ENCODE measurements around the gene ZNF860. TPM values are rescaled to one million over a fixed set of nuclear protein-coding genes. Genes with fewer than 3 reads are reported as not detected.

The ZNF860 gene
- 1 to 10 TPM in 1 of 4 donors, under 1 TPM in 3; under 0.01 to 1.3 (median 0.55) TPM for total RNA-seq
- 1 to 10 TPM in 1 of 3 donors, under 1 TPM in 1, not detected in 1; 0.23 to 1.3 TPM for polyA plus RNA-seq

DNA sequence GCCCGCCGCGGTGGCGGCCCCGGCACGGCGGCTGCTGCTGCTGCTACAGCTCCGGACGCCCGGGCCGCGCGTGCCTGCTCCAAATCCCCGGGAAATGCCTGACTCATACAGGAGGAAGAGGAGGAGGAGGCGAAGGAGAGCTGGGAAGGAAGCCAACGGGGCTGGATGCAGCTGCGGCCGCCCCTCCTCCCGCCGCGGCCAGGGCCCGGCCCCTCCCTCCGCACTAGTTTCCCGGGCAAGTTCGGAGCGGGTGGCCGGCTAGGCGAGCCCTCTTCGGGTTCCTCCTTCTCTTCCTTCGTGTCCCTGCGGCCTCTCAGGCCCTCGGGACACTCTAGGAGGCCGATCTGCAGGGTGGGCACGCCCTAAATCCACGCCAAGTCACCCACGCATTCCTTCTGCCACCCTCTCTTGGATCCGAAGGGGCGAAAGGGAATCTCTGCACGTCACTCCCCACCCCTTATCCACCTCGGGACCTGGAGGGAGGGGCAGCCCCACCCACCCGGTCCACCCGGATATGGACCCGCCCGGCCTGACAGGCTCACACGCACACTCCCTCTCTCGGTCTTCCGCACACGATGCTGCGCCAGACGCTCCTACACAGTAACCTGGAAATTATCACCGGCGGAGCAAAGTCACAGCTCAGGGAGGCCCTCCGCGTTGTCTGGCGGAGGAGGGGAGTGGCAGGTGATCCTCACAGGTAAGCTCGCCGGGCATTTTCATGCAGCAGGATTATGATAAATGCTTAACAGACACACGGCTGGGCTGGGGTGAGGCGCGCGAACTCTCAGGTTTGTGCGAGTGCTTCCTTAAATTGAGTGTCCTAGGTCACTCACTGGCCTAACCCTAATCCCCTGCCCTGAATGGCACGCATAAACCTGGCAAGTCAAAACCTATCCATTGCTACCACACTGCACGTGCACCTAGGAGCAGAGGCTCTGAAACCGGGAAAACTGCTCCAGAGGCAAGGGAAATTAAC is at the start of gene ZNF860, which contains the start of gene OSBPL10:
Gene ZNF860, plus strand, starts transcription at position 545 of the 976 bp plus-strand sequence. CDS start 7,330 bp downstream, outside the sequence.
Gene OSBPL10, minus strand, starts transcription at position 57 of the 976 bp plus-strand sequence. CDS start 83 bp downstream, outside the sequence.
- TF ChIP-seq EP300 (IDR thresholded peaks at IDR 0.05) (peak in 1 of 4 donors; percentile 9), CTCF (IDR thresholded peaks at IDR 0.05) (no peak), POLR2A (IDR thresholded peaks at IDR 0.05) (peak in 1 of 2 donors; percentile 10), POLR2AphosphoS5 (IDR thresholded peaks at IDR 0.05) (peak; percentile 59 to 86 (median 62))
- Histone ChIP-seq H3K27me3 (no peaks in the 10 kb centered on the region), H3K27ac (peak within 1 kb of the TSS; percentile 83 to 89 (median 87)), H3K4me3 (peak within 1 kb of the TSS; percentile 50 to 89 (median 75)), H3K4me1 (peaks cover 0 to 27% (median 13%) of the 10 kb centered on the region in 4 donors), H3K36me3 (no peaks in the 10 kb centered on the region), H3K9me3 (no peaks in the 10 kb centered on the region)
- 1 to 6% methylated on average over 65 of the region's 65 CpGs for WGBS, 2 donors
- DNase-seq = peak; percentile 96
- intact Hi-C loops (cut with DNase I) = loop anchor here (5.0 kb wide), 2 partner anchors 126 to 449 kb away; partner anchors contain the start of genes GPD1L and STT3B

DNA sequence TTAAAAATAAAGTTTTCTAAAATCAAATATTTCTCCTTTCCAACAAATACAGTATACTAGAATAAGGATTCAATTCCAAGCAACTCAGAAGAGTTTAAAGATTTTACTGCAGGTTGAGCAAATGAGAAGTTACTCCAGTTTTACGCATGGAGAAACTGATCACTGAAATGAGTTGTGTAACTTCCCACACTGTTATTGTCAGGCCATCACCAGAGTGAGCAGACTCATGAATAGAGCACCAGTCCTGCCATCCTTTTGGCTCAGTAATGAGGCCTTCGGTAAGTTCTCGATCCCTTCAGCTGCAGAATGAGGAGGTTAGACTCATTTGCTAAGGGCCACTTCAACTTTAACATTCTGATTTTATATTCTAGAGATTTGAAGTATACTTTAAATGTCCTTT is 48.6 kb upstream of the ZNF860 start:
- DNase-seq = no peak
- H3K36me3 ChIP-seq = no peaks in the 10 kb centered on the region
- no peak overlapping the region for H3K4me3 ChIP-seq
- no peak for TF ChIP-seq EP300 (IDR thresholded peaks at IDR 0.05)
- peaks cover 0 to 12% (median 5%) of the 10 kb centered on the region in 4 donors for H3K4me1 ChIP-seq
- H3K27ac ChIP-seq = no peak overlapping the region
- no peaks in the 10 kb centered on the region for H3K9me3 ChIP-seq
- intact Hi-C loops (cut with DNase I) = no loop called here
- H3K27me3 ChIP-seq = no peaks in the 10 kb centered on the region
- 93 to 96% methylated on average over 3 of the region's 3 CpGs for WGBS, 2 donors

DNA sequence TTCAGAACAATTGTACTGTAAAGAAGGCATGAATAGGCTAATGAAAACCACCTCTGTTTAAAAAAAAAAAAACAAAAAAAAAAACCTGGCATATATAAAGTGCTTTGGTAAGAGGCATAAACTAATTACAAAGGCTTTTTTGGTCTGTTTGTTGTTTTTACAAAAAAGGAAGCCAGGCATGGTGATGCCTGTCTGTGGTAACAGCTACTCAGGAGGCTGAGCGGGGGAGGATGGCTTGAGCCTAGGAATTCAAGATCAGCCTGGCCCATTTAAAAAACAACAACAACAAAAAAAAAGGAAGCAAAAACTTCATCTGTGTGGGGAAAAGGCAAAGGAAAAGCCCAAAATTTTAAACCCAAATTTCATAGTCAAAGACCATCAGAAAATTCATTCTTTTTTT is 47.5 kb upstream of the ZNF860 start:
- intact Hi-C loops (cut with DNase I) = no loop called here
- Histone ChIP-seq H3K4me3 (no peak overlapping the region), H3K27ac (no peak overlapping the region), H3K36me3 (no peaks in the 10 kb centered on the region), H3K9me3 (no peaks in the 10 kb centered on the region), H3K4me1 (peaks cover 0 to 12% (median 5%) of the 10 kb centered on the region in 4 donors), H3K27me3 (no peaks in the 10 kb centered on the region)
- TF ChIP-seq POLR2A (IDR thresholded peaks at IDR 0.05) = no peak
- TF ChIP-seq POLR2AphosphoS5 (IDR thresholded peaks at IDR 0.05) = no peak
- TF ChIP-seq EP300 (IDR thresholded peaks at IDR 0.05) = no peak
- TF ChIP-seq CTCF (IDR thresholded peaks at IDR 0.05) = no peak
- WGBS, 2 donors = 66 to 91% methylated on average over 1 of the region's 1 CpG
- DNase-seq = no peak

DNA sequence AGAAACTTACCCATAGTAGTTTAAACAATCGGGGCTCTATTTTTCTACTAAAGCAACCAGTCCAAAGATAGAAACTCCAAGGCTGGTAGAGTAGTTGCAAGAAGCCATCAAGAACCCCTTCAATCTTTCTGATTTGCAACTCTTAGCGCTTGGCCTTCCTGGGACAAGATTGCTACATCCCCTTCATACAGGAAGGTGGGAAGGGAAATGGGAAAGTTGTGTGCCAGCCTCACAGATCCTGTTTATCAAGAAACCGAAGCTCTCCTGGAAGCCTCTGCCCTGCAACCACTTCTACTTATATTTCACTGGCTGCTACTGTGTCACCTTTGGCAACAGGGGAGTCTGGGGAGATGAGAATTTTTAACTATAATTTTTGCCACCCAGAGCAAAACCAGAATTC is 46.7 kb upstream of the ZNF860 start:
- Histone ChIP-seq H3K4me3 (no peak overlapping the region), H3K9me3 (no peaks in the 10 kb centered on the region), H3K4me1 (peaks cover 0 to 12% (median 5%) of the 10 kb centered on the region in 4 donors), H3K27ac (no peak overlapping the region), H3K27me3 (no peaks in the 10 kb centered on the region), H3K36me3 (no peaks in the 10 kb centered on the region)
- WGBS, 2 donors = 70 to 78% methylated on average over 3 of the region's 3 CpGs
- TF ChIP-seq EP300 (IDR thresholded peaks at IDR 0.05) (no peak), CTCF (IDR thresholded peaks at IDR 0.05) (no peak), POLR2A (IDR thresholded peaks at IDR 0.05) (no peak), POLR2AphosphoS5 (IDR thresholded peaks at IDR 0.05) (no peak)
- no peak for DNase-seq
- intact Hi-C loops (cut with DNase I) = no loop called here
